Skeletal muscle tissue (tissue), 4 donors: ENCODE measurements around the gene GALNT9. TPM values are rescaled to one million over a fixed set of nuclear protein-coding genes. Genes with fewer than 3 reads are reported as not detected.

ENCODE experiments used
- H3K27ac ChIP-seq: one replicate; pipeline ENCODE4 v1.7.0; 2013; ENCODE audit warnings: mild to moderate bottlenecking, low read depth, low read length, inconsistent platforms
- H3K27me3 ChIP-seq, 3 donors: one replicate each; pipeline ENCODE4 v1.7.0; 2013; ENCODE audit warnings: low read length in 3 of 3; ENCODE audit not compliant: control insufficient read depth in 3 of 3, insufficient read depth in 3 of 3
- H3K36me3 ChIP-seq, 3 donors: one replicate each; pipeline ENCODE4 v1.7.0; 2013; ENCODE audit warnings: low read length in 3 of 3; ENCODE audit not compliant: control insufficient read depth in 3 of 3, insufficient read depth in 3 of 3
- H3K4me1 ChIP-seq, 3 donors: one replicate each; pipeline ENCODE4 v1.7.0; 2013; ENCODE audit warnings: low read length in 3 of 3, mild to moderate bottlenecking in 3 of 3; ENCODE audit not compliant: control insufficient read depth in 3 of 3, insufficient read depth in 3 of 3
- H3K4me3 ChIP-seq, 3 donors: one replicate each; pipeline ENCODE4 v1.7.0; 2013; ENCODE audit warnings: low read length in 3 of 3
- H3K9ac ChIP-seq, 3 donors: one replicate each; pipeline ENCODE4 v1.7.0; 2013; ENCODE audit warnings: low read length in 3 of 3, mild to moderate bottlenecking in 3 of 3, moderate library complexity in 2 of 3, low read depth in 1 of 3
- H3K9me3 ChIP-seq, 3 donors: one replicate each; pipeline ENCODE4 v1.7.0; 2013; ENCODE audit warnings: low read length in 3 of 3; ENCODE audit not compliant: control insufficient read depth in 3 of 3
- total RNA-seq: library from RNA; depleted of rRNA; stranded (reverse); fragments of >200 nt; gene quantifications from one replicate; pipeline ENCODE4 v1.2.3, GENCODE V29; 2014
- donor health status: Osteomylitis.

GALNT9 gene
- total RNA-seq, 1 donor from 2014 or later, result 0.52 TPM

DNA sequence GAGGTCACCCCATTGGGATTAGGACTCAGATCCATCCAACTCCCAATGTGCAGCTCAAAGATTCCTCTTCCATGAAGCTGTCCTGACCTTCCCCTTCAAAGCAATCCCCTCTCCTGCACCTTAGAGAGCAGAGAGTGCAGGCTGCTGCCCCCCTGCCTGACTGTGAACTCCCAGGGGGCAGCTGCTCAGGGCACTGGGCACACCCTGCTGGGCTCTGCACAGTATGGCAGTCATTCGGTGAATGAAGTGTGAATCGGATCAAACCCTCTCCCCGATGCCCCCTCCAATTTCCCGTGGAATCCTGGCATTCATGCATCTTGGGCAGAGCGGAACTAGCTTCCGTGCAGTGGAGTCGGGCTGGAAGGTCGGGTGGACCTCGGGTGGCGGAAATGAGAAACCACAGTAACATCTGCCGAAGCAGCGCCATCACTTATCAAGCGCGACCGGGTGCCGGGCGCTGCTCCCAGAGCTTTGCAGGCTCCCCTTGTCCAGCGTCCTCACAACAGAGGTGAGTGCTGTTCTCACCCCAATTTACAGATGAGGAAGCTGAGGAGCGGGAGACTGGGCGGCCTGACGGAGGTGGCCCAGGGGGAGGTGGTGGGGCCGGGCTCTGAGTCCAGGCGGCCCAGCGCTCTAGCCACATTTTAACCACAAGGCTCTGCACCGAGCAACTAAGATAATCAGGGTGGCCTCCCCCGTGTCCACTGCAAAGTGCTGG lies 14.7 kb downstream of the GALNT9 start:
- H3K27me3 ChIP-seq, result peaks cover 22 to 40% (median 34%) of the 10 kb centered on the region in 3 donors
- peaks cover 3 to 18% (median 14%) of the 10 kb centered on the region in 3 donors for H3K9me3 ChIP-seq
- no peaks in the 10 kb centered on the region for H3K4me1 ChIP-seq
- no peaks in the 10 kb centered on the region for H3K36me3 ChIP-seq
- no peak overlapping the region for H3K9ac ChIP-seq
- no peak overlapping the region for H3K27ac ChIP-seq
- no peak overlapping the region for H3K4me3 ChIP-seq

DNA sequence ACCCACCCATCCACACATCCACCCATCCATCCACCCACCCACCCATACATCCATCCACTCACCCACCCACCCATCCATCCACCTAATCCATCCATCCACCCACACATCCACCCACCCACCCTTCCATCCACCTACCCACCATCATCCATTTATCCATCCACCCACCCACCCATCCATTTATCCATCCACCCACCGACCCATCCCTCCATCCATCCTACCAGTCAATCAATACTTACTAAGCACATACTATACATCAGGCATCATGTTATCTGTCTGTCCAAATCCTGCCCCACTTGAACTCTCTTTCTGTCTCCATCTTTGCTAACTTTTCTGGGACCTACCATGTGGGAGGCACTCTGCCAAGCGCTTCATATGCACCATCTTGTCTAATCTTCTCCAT lies 15.4 kb downstream of the GALNT9 start:
- H3K9me3 ChIP-seq, result peaks cover 3 to 18% (median 14%) of the 10 kb centered on the region in 3 donors
- H3K4me3 ChIP-seq, result no peak overlapping the region
- no peaks in the 10 kb centered on the region for H3K36me3 ChIP-seq
- H3K9ac ChIP-seq, result no peak overlapping the region
- no peak overlapping the region for H3K27ac ChIP-seq
- H3K27me3 ChIP-seq, result peaks cover 22 to 36% (median 28%) of the 10 kb centered on the region in 3 donors
- H3K4me1 ChIP-seq, result no peaks in the 10 kb centered on the region

DNA sequence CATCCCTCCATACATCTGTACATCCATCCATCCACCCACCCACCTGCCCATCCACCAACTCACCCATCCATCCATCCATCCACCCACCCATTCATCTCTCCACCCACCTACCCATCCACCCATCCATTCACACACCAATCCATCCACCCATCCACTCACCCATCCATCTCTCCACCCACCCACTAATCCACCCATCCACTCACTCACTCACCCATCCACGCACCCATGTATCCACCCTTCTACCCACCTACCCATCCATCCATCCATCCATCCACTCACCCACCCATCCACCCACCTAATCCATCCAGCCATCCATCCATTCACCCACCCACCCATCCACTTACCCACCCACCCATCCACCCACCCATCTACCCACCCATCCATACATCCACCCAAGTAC lies 16.2 kb downstream of the GALNT9 start:
- Histone ChIP-seq H3K36me3 (no peaks in the 10 kb centered on the region), H3K4me3 (no peak overlapping the region), H3K27ac (no peak overlapping the region), H3K27me3 (peaks cover 19 to 32% (median 19%) of the 10 kb centered on the region in 3 donors), H3K9me3 (peaks cover 3 to 18% (median 14%) of the 10 kb centered on the region in 3 donors), H3K4me1 (no peaks in the 10 kb centered on the region), H3K9ac (no peak overlapping the region)

DNA sequence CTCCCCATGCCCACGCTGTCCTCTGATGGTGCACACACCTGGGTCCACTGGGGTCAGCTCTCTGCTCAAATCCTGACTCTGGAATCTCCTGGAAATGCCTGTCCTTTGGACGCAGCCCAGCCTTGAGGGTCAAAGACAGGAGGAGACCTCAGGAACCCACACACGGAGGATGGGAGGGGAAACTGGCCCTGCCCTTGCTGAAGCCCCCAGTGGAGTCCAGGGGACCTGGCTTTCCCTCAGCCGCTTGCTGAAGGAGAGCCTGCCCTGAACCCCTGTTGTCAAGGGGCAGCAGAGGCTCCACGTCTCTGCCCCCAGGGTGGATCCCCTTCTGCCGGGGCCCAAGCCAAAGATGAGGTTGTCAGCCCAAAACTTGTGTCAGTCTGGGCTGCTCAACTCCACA lies 16.9 kb downstream of the GALNT9 start:
- H3K27me3 ChIP-seq, result peaks cover 18 to 34% (median 19%) of the 10 kb centered on the region in 3 donors
- no peaks in the 10 kb centered on the region for H3K36me3 ChIP-seq
- H3K4me3 ChIP-seq, result no peak overlapping the region
- peaks cover 3 to 18% (median 14%) of the 10 kb centered on the region in 3 donors for H3K9me3 ChIP-seq
- no peak overlapping the region for H3K9ac ChIP-seq
- H3K4me1 ChIP-seq, result no peaks in the 10 kb centered on the region
- H3K27ac ChIP-seq, result no peak overlapping the region

DNA sequence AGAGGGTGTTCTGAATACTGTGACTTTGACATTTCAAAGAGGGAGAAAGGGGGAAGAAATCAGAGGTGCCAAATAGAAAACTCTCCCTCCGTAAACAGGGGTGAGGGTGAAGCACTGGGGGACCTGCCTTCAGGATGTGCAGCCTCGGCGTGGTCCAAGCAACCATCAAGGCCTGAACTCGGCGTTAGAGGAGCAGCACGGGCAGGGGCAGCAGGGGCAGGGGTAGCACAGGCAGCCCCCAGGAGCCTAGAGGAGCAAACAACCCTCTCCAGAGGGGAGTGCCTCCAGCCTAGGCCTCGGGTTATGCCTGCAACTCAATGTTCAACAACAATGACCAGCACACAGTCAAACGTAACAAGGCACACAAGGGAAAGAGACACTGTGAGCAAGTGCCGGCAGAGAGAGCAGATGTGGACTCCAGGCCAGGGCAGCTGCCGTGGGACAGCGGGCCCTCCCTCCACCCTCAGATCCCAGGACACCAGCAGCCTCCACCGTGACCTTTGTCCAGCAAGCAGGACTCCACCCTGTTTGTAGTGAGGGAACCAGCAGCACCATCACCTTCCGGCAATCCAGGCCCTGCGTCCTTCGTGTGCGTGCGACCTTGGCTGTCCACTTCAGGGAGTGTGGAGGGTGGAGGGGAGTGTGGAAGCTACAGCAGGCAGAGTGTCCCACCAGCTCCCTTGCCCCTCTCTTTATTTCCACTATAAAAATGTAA lies 18.0 kb downstream of the GALNT9 start:
- peaks cover 3 to 18% (median 14%) of the 10 kb centered on the region in 3 donors for H3K9me3 ChIP-seq
- H3K9ac ChIP-seq, result no peak overlapping the region
- H3K27ac ChIP-seq, result no peak overlapping the region
- no peaks in the 10 kb centered on the region for H3K36me3 ChIP-seq
- H3K4me3 ChIP-seq, result no peak overlapping the region
- H3K4me1 ChIP-seq, result no peaks in the 10 kb centered on the region
- H3K27me3 ChIP-seq, result peaks cover 8 to 27% (median 17%) of the 10 kb centered on the region in 3 donors

DNA sequence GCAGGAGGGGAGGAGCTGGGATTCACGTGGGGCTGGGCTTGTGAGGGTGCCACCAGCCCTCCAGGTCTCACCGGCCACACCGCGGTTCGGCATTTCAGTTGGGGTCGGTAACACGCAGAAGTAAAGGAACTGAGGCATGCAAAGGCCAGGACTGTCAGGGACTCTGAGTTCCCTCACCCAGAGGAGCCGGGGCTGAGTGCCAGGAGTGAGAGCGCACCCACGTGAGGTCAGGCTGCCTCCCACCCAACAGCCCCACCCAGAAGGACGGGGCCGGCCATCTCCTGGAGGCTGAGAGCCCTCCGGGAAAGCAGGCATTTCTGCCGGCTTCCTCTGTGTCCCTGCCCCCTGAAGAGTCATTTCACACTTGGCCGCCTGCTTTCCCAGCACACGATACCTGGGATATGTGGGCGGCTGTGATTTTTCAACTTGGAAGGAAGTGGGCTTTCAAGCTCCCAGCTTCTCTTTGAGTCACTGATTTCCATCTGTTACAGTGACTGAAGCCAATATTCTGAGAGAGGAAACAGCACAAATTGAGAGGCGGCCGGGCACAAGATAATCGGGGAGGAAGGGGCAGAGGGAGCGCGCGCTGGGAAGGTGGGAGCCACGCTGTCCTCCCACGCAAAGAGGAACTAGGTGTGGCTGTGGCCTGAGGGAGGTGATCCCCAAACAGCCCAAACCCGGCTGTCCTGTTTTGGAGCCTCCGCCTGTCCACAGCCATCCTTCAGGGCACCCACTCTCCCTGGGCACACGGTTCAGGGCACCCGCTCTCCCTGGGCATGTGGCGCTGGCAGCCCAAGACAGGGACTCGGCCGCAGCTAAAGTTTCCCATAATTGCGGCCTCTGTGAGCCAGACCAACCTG lies 19.0 kb downstream of the GALNT9 start:
- H3K9me3 ChIP-seq, result peaks cover 3 to 18% (median 14%) of the 10 kb centered on the region in 3 donors
- peaks cover 2 to 20% (median 16%) of the 10 kb centered on the region in 3 donors for H3K27me3 ChIP-seq
- no peaks in the 10 kb centered on the region for H3K36me3 ChIP-seq
- H3K4me1 ChIP-seq, result no peaks in the 10 kb centered on the region
- H3K27ac ChIP-seq, result no peak overlapping the region
- H3K9ac ChIP-seq, result no peak overlapping the region
- no peak overlapping the region for H3K4me3 ChIP-seq

DNA sequence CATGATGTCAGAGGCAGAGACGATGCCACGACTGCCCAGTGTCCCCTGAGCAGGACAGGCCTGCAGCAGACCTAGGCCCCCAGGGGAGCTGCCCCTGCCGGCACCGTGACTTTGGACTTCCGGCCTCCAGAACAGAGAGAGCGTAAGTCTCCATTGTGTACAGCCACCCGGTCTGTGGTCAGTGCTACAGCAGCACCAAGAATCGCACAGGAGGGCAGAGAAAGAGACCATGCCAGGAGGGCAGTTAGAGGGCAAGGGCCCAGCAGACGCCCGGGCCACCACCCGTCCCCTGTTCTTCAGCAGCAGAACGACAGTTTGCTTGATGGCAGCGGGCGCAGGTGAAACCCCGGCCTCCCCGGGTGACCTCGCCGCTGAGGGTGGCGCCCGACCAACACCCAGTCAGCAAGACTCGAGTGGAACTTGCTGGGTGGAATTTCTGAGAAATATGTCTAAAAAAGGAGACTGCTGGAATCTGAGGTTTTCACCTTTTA lies 19.7 kb downstream of the GALNT9 start:
- Histone ChIP-seq H3K36me3 (no peaks in the 10 kb centered on the region), H3K27me3 (peaks cover 2 to 15% (median 13%) of the 10 kb centered on the region in 3 donors), H3K4me1 (no peaks in the 10 kb centered on the region), H3K4me3 (no peak overlapping the region), H3K9me3 (peaks cover 3 to 18% (median 14%) of the 10 kb centered on the region in 3 donors), H3K9ac (no peak overlapping the region), H3K27ac (no peak overlapping the region)

DNA sequence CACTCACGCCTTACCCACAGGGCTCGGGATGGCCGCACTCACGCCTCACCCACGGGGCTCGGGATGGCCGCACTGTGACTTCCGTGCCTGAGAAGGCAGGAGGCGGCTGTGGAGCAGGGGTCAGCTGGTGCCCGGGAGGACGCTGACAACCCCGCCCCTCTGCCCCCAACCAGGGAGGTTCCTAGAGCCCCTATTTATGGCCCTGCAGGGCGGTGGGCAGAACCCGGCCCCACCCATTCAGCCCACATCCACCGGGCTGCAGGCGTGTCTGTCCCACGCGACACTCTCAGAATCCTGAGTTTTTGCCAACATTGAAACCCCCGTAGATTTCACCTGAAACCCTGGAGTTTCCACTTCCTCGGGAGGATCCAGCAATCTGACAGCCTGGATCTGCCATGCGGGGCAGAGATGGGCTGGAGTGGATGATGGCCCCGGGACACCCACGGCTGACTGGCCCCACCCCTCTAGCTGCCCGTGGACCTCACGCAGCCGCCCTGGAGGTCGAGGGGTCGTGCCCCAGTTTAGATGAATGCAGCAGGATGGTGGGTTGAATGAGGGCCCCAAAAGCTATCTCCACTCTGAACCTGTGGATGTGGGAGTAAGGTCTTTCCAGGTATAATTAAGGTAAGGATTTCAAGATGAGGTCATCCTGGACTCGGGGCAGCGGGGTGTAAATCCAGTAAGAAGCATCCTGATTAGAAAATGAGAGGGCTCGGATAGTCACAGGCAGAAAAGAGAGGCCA lies 20.4 kb downstream of the GALNT9 start:
- no peaks in the 10 kb centered on the region for H3K4me1 ChIP-seq
- no peak overlapping the region for H3K4me3 ChIP-seq
- peaks cover 3 to 18% (median 14%) of the 10 kb centered on the region in 3 donors for H3K9me3 ChIP-seq
- no peak overlapping the region for H3K27ac ChIP-seq
- H3K9ac ChIP-seq, result no peak overlapping the region
- no peaks in the 10 kb centered on the region for H3K36me3 ChIP-seq
- peaks cover 2 to 11% (median 9%) of the 10 kb centered on the region in 3 donors for H3K27me3 ChIP-seq
